Measurements from ENCODE around the gene IRGQ.

GRCh38 chr19:43594081-43594697, 1.7 kb downstream of the IRGQ start:
- TF ChIP-seq, protein P1, sequence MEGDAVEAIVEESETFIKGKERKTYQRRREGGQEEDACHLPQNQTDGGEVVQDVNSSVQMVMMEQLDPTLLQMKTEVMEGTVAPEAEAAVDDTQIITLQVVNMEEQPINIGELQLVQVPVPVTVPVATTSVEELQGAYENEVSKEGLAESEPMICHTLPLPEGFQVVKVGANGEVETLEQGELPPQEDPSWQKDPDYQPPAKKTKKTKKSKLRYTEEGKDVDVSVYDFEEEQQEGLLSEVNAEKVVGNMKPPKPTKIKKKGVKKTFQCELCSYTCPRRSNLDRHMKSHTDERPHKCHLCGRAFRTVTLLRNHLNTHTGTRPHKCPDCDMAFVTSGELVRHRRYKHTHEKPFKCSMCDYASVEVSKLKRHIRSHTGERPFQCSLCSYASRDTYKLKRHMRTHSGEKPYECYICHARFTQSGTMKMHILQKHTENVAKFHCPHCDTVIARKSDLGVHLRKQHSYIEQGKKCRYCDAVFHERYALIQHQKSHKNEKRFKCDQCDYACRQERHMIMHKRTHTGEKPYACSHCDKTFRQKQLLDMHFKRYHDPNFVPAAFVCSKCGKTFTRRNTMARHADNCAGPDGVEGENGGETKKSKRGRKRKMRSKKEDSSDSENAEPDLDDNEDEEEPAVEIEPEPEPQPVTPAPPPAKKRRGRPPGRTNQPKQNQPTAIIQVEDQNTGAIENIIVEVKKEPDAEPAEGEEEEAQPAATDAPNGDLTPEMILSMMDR (IDR thresholded peaks at IDR 0.05): no peak
- no peak for TF ChIP-seq POLR2A (IDR thresholded peaks at IDR 0.05)
